SU-DHL-6 (cell line): ENCODE measurements around the gene BRICD5.

Experiments
- H2AFZ ChIP-seq: fragments of 200-600 bp; sonication (generic); 2 replicates; pipeline ENCODE4 v1.6.1; 2014; ENCODE audit warnings: low read depth, mild to moderate bottlenecking, moderate library complexity, mixed read lengths, antibody characterized with exemption, low read length; ENCODE audit not compliant: severe bottlenecking
- H3F3A ChIP-seq: fragments of 200-600 bp; shearing (Covaris generic); 2 replicates; pipeline ENCODE4 v1.6.0; 2016; ENCODE audit warnings: antibody characterized with exemption, mild to moderate bottlenecking; ENCODE audit not compliant: insufficient read depth
- H3K27ac ChIP-seq: fragments of 200-600 bp; sonication (generic); 2 replicates; pipeline ENCODE4 v1.5.1; 2016; ENCODE audit warnings: low read depth, mild to moderate bottlenecking, low read length, moderate library complexity, mixed read lengths
- H3K27me3 ChIP-seq: fragments of 200-600 bp; sonication (generic), shearing (Covaris generic); 2 replicates; pipeline ENCODE4 v1.6.0; 2014; ENCODE audit warnings: mild to moderate bottlenecking, low read length
- H3K36me3 ChIP-seq: fragments of 200-600 bp; sonication (generic); 2 replicates; pipeline ENCODE4 v1.6.1; 2014; ENCODE audit warnings: mild to moderate bottlenecking, low read length, mixed read lengths
- H3K4me2 ChIP-seq: fragments of 300-600, 200-600 bp; shearing (Covaris generic), sonication (generic); 2 replicates; pipeline ENCODE4 v1.6.0; 2014; ENCODE audit warnings: low read length, low read depth, mild to moderate bottlenecking; ENCODE audit not compliant: poor library complexity, severe bottlenecking
- H3K4me3 ChIP-seq: fragments of 200-600 bp; sonication (generic); 2 replicates; pipeline ENCODE4 v1.5.1; 2014; ENCODE audit warnings: antibody characterized with exemption, low read length, mild to moderate bottlenecking, mixed read lengths; ENCODE audit not compliant: insufficient read depth, poor library complexity, severe bottlenecking
- H3K79me2 ChIP-seq: fragments of 200-600 bp; sonication (generic); 2 replicates; pipeline ENCODE4 v1.6.1; 2014; ENCODE audit warnings: mild to moderate bottlenecking, low read length, moderate library complexity; ENCODE audit not compliant: insufficient read depth
- H3K9ac ChIP-seq: fragments of 200-600 bp; sonication (generic); 2 replicates; pipeline ENCODE4 v1.7.0; 2014; ENCODE audit warnings: mild to moderate bottlenecking, low read length
- H3K9me2 ChIP-seq: fragments of 200-600 bp; sonication (generic); replicated peaks from 2 replicates; pipeline ENCODE4 v1.6.1; 2014; ENCODE audit warnings: low read length; ENCODE audit not compliant: insufficient read depth
- H3K9me3 ChIP-seq: fragments of 200-600 bp; sonication (generic); 2 replicates; pipeline ENCODE4 v1.6.1; 2014; ENCODE audit warnings: low read length, mixed read lengths; ENCODE audit not compliant: insufficient read depth
- H4K20me1 ChIP-seq: fragments of 200-600 bp; sonication (generic); 2 replicates; pipeline ENCODE4 v1.6.1; 2014; ENCODE audit warnings: low read depth, mild to moderate bottlenecking, antibody characterized with exemption, low read length, moderate library complexity, mixed read lengths
- CTCF ChIP-seq: fragments of 200-600 bp; sonication (generic); IDR thresholded peaks from one replicate; pipeline ENCODE4 v1.5.1; 2017; ENCODE audit warnings: antibody characterized with exemption, mild to moderate bottlenecking, low read length, moderate library complexity; ENCODE audit not compliant: insufficient read depth, poor library complexity, severe bottlenecking
- EZH2phosphoT487 ChIP-seq: fragments of 200-600 bp; sonication (generic), shearing (Covaris generic); conservative IDR thresholded peaks from 2 replicates; pipeline ENCODE4 v1.6.1; 2018; ENCODE audit warnings: mild to moderate bottlenecking, antibody characterized with exemption, low read length, moderate library complexity, mixed read lengths

Gene BRICD5

GRCh38 chr16:2199095-2199494 lies 11.6 kb downstream of the BRICD5 start:
- Histone ChIP-seq H3K9ac (no peak overlapping the region), H4K20me1 (no peaks in the 10 kb centered on the region), H2AFZ (no peak overlapping the region), H3K4me3 (no peak overlapping the region), H3K27me3 (no peaks in the 10 kb centered on the region), H3K36me3 (no peaks in the 10 kb centered on the region), H3K9me3 (no peaks in the 10 kb centered on the region), H3K4me2 (no peak overlapping the region), H3K9me2 (no peaks in the 10 kb centered on the region), H3F3A (0 out of 2 replicates have a peak, but pooled peaks cover 8% of the 10 kb centered on the region), H3K27ac (no peak overlapping the region), H3K79me2 (no peaks in the 10 kb centered on the region)
- TF ChIP-seq EZH2phosphoT487: no peak
- TF ChIP-seq CTCF: no peak

GRCh38 chr16:2198283-2198682 lies 12.4 kb downstream of the BRICD5 start:
- H4K20me1 ChIP-seq: no peaks in the 10 kb centered on the region
- 0 out of 2 replicates have a peak, but pooled peaks cover 8% of the 10 kb centered on the region for H3F3A ChIP-seq
- no peak overlapping the region for H3K27ac ChIP-seq
- no peaks in the 10 kb centered on the region for H3K36me3 ChIP-seq
- TF ChIP-seq CTCF (no peak), EZH2phosphoT487 (no peak)
- H3K9ac ChIP-seq: no peak overlapping the region
- no peaks in the 10 kb centered on the region for H3K9me2 ChIP-seq
- no peak overlapping the region for H2AFZ ChIP-seq
- H3K4me2 ChIP-seq: no peak overlapping the region
- no peaks in the 10 kb centered on the region for H3K79me2 ChIP-seq
- H3K9me3 ChIP-seq: no peaks in the 10 kb centered on the region
- H3K4me3 ChIP-seq: no peak overlapping the region
- no peaks in the 10 kb centered on the region for H3K27me3 ChIP-seq

GRCh38 chr16:2197765-2198164 lies 12.9 kb downstream of the BRICD5 start:
- H3K4me2 ChIP-seq: no peak overlapping the region
- H3K27me3 ChIP-seq: no peaks in the 10 kb centered on the region
- 0 out of 2 replicates have a peak, but pooled peaks cover 8% of the 10 kb centered on the region for H3F3A ChIP-seq
- no peaks in the 10 kb centered on the region for H3K9me3 ChIP-seq
- H3K4me3 ChIP-seq: no peak overlapping the region
- H2AFZ ChIP-seq: no peak overlapping the region
- no peaks in the 10 kb centered on the region for H3K9me2 ChIP-seq
- TF ChIP-seq CTCF (no peak), EZH2phosphoT487 (no peak)
- H3K79me2 ChIP-seq: no peaks in the 10 kb centered on the region
- no peaks in the 10 kb centered on the region for H3K36me3 ChIP-seq
- no peak overlapping the region for H3K27ac ChIP-seq
- H3K9ac ChIP-seq: no peak overlapping the region
- no peaks in the 10 kb centered on the region for H4K20me1 ChIP-seq
